GM13976 (cell line): ENCODE results near the gene UMOD.
"Not testable (repeated sequence)": the region's sequence is repeated elsewhere in the genome, so short reads cannot be mapped to it uniquely, and the experiment has no call there.

Experiments used
- DNase-seq: peaks from one replicate; pipeline ENCODE4 v3.0.0; 2012; ENCODE audit warnings: low spot score
- in situ Hi-C: fragments of 300-500 bp; cut with MboI; formaldehyde crosslinking; loops from one replicate; pipeline ENCODE4 v1.12.0; 2022; ENCODE audit warnings: low sequenced_read_pairs, mixed read lengths, inconsistent platforms; ENCODE audit not compliant: unreplicated experiment
- TF ChIP-seq, protein P1 (sequence below): IDR thresholded peaks from 2 replicates; pipeline ENCODE4 v1.5.1; 2012; ENCODE audit warnings: borderline replicate concordance, mild to moderate bottlenecking; ENCODE audit not compliant: insufficient read depth; ENCODE audit errors: extremely low read depth, missing control alignments, control extremely low read depth

Gene UMOD

DNA sequence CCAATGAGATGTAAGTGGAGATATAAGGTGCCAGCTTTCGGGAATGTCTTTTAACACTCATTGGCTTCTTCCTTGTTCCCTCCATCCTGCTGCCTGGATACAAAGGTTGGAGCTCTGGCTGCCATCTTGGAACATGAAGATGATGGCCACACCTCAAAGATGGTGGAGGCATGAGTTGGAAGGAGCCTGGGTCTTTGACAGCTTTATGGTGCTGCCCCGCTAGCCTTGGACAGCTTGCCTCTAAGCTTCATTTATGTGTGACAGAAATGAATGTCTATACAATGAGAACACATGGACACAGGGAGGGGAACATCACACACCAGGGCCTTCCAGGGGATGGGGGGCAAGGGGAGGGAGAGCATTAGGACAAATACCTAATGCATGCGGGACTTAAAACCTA lies 38.8 kb downstream of the UMOD start:
- TF ChIP-seq, protein P1, sequence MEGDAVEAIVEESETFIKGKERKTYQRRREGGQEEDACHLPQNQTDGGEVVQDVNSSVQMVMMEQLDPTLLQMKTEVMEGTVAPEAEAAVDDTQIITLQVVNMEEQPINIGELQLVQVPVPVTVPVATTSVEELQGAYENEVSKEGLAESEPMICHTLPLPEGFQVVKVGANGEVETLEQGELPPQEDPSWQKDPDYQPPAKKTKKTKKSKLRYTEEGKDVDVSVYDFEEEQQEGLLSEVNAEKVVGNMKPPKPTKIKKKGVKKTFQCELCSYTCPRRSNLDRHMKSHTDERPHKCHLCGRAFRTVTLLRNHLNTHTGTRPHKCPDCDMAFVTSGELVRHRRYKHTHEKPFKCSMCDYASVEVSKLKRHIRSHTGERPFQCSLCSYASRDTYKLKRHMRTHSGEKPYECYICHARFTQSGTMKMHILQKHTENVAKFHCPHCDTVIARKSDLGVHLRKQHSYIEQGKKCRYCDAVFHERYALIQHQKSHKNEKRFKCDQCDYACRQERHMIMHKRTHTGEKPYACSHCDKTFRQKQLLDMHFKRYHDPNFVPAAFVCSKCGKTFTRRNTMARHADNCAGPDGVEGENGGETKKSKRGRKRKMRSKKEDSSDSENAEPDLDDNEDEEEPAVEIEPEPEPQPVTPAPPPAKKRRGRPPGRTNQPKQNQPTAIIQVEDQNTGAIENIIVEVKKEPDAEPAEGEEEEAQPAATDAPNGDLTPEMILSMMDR: no peak
- no peak for DNase-seq
- in situ Hi-C loops: no loop called here

DNA sequence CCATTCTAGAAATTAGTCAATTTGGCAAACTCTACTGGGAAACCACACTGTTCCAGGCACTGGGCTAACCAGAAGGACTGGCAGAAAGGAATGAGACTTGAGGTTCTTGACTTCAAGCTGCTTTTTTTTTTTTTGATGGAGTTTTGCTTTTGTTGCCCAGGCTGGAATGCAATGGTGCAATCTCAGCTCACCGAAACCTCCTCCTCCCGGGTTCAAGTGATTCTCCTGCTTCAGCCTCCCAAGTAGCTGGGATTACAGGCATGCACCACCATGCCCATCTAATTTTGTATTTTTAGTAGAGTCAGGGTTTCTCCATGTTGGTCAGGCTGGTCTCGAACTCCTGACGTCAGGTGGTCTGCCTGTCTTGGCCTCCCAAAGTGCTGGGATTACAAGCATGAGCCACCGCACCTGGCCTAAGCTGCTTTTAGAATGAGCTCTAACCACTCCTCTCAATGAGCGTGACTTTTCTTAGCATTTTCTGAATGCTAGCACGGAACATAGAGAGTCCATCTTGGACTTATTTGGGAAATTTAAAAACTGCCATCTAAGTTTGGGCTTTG lies 39.9 kb downstream of the UMOD start:
- in situ Hi-C loops: not testable (repeated sequence)

DNA sequence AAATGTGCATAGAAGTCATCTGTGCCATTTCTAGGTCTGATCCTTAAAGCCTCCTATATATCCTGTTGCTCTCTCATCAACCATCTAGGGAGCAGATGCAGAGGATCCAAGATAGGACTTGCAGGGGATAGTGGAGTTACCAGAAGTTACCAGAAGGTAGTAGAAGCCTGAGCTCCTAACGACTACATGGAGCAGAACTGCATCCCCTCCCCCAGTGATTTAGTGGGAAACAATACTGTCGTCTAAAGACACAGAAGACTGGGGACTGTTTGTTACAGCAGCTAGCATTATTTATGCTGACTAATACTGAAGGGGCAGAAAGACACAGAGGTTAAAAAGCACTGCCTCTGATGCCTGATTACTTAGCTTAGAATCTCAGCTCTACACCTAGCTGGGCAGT lies 41.0 kb downstream of the UMOD start:
- in situ Hi-C loops: no loop called here
- TF ChIP-seq, protein P1: no peak
- no peak for DNase-seq

More for the DNA sequence above, 39.9 kb downstream of the UMOD start:
- not testable (repeated sequence) for DNase-seq

DNA sequence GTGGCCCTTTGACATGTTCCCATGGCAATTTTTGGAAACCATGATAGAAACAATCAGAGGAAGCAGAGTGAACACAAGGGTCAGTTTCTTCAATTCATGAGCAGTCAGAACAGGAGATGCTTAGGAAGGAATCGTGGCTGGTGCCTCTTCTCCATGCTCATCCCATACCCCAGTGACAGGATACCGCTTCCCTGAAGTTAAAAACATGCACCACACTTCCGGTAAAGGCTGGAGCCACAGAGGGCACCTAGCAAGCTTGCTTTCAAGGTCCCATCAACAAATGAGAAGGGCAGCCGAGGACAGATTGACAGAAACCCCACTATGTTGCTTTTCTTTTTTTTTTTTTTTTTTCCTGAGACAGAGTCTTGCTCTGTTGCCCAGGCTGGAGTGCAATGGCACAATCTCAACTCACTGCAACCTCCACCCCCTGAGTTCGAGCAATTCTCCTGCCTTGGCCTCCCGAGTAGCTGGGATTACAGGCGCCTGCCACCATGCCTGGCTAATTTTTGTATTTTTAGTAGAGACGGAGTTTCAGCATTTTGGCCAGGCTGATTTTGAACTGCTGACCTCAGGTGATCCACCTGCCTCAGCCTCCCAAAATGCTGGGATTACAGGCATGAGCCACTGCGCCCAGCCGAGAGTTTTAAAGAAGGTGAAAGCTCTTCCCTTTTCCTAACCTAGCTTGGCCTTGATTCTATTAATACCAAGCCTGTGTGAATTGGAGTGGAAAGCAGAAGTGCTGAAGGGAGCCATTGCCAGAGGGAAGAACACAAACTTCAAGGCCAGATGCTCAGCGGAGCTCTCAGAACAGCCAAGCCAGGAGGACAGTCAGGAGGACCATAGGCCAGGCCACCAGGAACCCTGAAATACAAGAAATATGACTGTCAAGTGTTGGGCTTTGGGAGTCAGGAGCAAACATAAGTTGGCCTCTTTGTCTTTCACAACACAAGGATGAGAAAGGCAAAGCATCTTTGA lies 41.8 kb downstream of the UMOD start:
- TF ChIP-seq, protein P1: no peak
- in situ Hi-C loops: no loop called here

DNA sequence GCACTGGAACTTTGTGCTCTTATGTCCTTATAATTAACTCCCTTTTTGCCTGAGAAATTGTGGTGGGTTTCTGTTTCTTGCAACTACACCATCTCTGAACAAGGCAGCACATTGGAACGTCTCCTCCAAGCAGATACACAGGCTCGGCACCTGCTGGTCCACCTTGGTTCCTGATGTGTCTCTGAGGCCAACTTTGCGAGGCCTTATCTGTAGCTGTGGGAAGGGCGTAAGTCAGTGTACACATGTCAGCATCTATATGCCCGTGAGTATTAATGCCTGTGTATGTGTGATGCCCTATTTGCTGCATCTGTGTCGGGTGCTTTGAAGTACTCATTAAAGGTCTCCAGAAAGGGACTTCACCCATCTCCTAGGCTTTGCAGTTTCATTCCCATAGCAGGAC lies 42.7 kb downstream of the UMOD start:
- in situ Hi-C loops: loop anchor here (10.0 kb wide), 1 partner anchor 405 kb away; no protein-coding TSS in a partner anchor
- DNase-seq: no peak
- TF ChIP-seq, protein P1: no peak

More for the DNA sequence above, 41.8 kb downstream of the UMOD start:
- DNase-seq: no peak

DNA sequence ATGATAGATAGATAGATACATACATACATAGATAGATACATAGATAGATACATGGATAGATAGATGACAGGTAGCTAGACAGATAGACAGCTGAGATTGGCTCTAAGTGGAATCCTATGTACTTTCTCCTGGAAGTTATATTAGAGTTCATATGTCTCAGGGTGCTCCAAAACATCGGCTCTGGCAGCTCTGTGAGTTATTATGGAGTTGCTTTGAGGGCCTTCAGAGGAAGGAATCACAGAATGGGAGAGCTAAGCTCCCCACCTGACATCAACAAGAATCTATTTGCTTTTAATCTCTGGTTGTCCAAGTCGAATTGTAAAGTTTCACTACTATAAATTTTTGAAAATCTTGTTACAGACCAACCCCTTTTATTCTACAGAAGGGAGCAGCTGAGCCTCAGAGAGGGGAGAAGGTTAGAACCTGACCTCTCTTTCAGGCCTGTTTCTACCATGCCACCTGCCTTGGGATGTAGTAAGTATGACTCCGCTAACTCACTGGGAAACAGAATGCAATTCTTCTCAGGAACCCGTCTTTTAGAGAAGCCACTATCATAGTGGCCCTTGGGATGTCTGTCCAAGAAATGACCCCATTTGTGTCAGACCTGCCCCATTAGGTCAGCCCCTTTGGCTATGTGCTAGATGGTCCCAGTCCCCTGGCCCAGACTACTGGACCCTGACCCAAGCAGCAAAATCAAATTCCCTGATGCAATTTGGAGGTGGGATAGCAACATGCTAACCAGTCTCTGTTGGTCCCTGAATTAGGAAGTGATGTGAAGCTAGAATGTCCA lies 43.5 kb downstream of the UMOD start:
- TF ChIP-seq, protein P1: no peak
- DNase-seq: no peak
- in situ Hi-C loops: loop anchor here (10.0 kb wide), 1 partner anchor 404 kb away; no protein-coding TSS in a partner anchor
